ENCODE results near the gene COMTD1. TPM values are rescaled to one million over a fixed set of nuclear protein-coding genes. Genes with fewer than 3 reads are reported as not detected.

The COMTD1 gene
- polyA plus RNA-seq, 1 of the 3 experiments (the other 2 are of a cell fraction) = 7.6 TPM

DNA sequence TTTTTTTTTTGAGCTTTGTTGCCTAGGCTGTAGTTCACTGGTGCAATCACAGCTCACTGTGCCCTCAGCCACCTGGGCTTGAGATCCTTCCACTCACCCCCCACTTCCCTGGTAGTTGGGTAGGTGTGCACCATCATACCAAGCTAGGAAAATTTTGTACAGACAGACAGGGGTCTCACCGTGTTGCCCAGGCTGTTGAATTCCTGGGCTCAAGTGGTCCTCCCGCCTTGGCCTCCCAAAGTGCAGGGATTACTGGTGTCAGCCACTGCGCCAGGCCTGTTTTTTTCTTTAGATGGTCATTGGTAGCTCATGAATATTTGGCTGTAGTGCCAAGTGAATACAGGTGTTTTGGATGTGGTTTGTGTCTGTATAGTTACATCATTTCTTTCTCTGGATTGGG lies 7.5 kb downstream of the COMTD1 start:
- TF ChIP-seq FOXM1 (IDR thresholded peaks at IDR 0.05; ENCODE audit: low read depth) (no peak), RXRA (IDR thresholded peaks at IDR 0.05; ENCODE audit: borderline replicate concordance, low read depth) (no peak), JUND (IDR thresholded peaks at IDR 0.05) (no peak), YY1 (IDR thresholded peaks at IDR 0.05; ENCODE audit: low read depth) (no peak), TEAD4 (IDR thresholded peaks at IDR 0.05; ENCODE audit: borderline replicate concordance, insufficient read depth) (no peak), FOSL2 (IDR thresholded peaks at IDR 0.05; ENCODE audit: borderline replicate concordance, low read depth) (no peak), RAD21 (IDR thresholded peaks at IDR 0.05; ENCODE audit: low read length) (no peak), TAF1 (IDR thresholded peaks at IDR 0.05; ENCODE audit: borderline replicate concordance, low read depth, low read length) (no peak), CHD2 (IDR thresholded peaks at IDR 0.05; ENCODE audit: low read length, partially characterized antibody) (no peak), EZH2phosphoT487 (IDR thresholded peaks at IDR 0.05; ENCODE audit: borderline replicate concordance, low read depth) (no peak), GATA2 (CRISPR knock-in tag; IDR thresholded peaks at IDR 0.05) (no peak), NFIC (IDR thresholded peaks at IDR 0.05; ENCODE audit: borderline replicate concordance) (no peak), POLR2AphosphoS5 (IDR thresholded peaks at IDR 0.05; ENCODE audit: low read depth, low read length) (no peak)
- TF ChIP-seq, protein P1, sequence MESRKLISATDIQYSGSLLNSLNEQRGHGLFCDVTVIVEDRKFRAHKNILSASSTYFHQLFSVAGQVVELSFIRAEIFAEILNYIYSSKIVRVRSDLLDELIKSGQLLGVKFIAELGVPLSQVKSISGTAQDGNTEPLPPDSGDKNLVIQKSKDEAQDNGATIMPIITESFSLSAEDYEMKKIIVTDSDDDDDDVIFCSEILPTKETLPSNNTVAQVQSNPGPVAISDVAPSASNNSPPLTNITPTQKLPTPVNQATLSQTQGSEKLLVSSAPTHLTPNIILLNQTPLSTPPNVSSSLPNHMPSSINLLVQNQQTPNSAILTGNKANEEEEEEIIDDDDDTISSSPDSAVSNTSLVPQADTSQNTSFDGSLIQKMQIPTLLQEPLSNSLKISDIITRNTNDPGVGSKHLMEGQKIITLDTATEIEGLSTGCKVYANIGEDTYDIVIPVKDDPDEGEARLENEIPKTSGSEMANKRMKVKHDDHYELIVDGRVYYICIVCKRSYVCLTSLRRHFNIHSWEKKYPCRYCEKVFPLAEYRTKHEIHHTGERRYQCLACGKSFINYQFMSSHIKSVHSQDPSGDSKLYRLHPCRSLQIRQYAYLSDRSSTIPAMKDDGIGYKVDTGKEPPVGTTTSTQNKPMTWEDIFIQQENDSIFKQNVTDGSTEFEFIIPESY (IDR thresholded peaks at IDR 0.05; ENCODE audit: borderline replicate concordance, low read depth) = no peak
- TF ChIP-seq, protein P2, sequence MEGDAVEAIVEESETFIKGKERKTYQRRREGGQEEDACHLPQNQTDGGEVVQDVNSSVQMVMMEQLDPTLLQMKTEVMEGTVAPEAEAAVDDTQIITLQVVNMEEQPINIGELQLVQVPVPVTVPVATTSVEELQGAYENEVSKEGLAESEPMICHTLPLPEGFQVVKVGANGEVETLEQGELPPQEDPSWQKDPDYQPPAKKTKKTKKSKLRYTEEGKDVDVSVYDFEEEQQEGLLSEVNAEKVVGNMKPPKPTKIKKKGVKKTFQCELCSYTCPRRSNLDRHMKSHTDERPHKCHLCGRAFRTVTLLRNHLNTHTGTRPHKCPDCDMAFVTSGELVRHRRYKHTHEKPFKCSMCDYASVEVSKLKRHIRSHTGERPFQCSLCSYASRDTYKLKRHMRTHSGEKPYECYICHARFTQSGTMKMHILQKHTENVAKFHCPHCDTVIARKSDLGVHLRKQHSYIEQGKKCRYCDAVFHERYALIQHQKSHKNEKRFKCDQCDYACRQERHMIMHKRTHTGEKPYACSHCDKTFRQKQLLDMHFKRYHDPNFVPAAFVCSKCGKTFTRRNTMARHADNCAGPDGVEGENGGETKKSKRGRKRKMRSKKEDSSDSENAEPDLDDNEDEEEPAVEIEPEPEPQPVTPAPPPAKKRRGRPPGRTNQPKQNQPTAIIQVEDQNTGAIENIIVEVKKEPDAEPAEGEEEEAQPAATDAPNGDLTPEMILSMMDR (IDR thresholded peaks at IDR 0.05) = no peak
- TF ChIP-seq, protein P3, sequence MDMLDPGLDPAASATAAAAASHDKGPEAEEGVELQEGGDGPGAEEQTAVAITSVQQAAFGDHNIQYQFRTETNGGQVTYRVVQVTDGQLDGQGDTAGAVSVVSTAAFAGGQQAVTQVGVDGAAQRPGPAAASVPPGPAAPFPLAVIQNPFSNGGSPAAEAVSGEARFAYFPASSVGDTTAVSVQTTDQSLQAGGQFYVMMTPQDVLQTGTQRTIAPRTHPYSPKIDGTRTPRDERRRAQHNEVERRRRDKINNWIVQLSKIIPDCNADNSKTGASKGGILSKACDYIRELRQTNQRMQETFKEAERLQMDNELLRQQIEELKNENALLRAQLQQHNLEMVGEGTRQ (IDR thresholded peaks at IDR 0.05; ENCODE audit: borderline replicate concordance, low read depth, low read length) = no peak
- DNase-seq = no peak

More for the DNA sequence above, 7.5 kb downstream of the COMTD1 start:
- H4K20me1 ChIP-seq (ENCODE audit: insufficient read depth) = peaks cover 72% of the 10 kb centered on the region
- no peak overlapping the region for H3K9ac ChIP-seq
- peaks cover 70% of the 10 kb centered on the region for H3K79me2 ChIP-seq (ENCODE audit: insufficient read depth)
- CTCF ChIA-PET = interaction anchor here (1.0 to 7.1 kb wide), 4 partner anchors 8 to 800 kb away, joined by 3 to 36 read pairs (median 4); partner anchors contain the start of gene COMTD1
- H3K4me1 ChIP-seq (ENCODE audit: control insufficient read depth in 1 of 2, insufficient read depth in 2 of 2, low read depth in 1 of 2, low read length in 1 of 2) = peaks cover 13 to 34% of the 10 kb centered on the region in 2 experiments
- no peak overlapping the region for H3K4me3 ChIP-seq (ENCODE audit: low read depth in 2 of 2, low read length in 1 of 2)
- POLR2A ChIA-PET = interaction anchor here (1.0 kb wide), 1 partner anchor 13 kb away, joined by 6 read pairs; no protein-coding TSS in a partner anchor
- no peaks in the 10 kb centered on the region for H3K9me2 ChIP-seq
- peaks cover 74% of the 10 kb centered on the region for H3F3A ChIP-seq (replicated peaks; ENCODE audit: insufficient read depth)
- H3K27ac ChIP-seq (ENCODE audit: low read depth in 2 of 2, low read length in 1 of 2) = peak overlapping the region in 1 of 2 experiments; percentile 39; a peak in 1 of 4 replicates
- H2AFZ ChIP-seq (ENCODE audit: low read depth) = no peak overlapping the region
- H3K4me2 ChIP-seq = no peak overlapping the region
- no peaks in the 10 kb centered on the region for H3K9me3 ChIP-seq
- peaks cover 52 to 63% of the 10 kb centered on the region in 2 experiments for H3K36me3 ChIP-seq (replicated peaks in 1 of 2; ENCODE audit: control insufficient read depth in 1 of 2, insufficient read depth in 2 of 2, low read length in 1 of 2)
- 86% methylated on average over 2 of the region's 3 CpGs for WGBS (ENCODE audit: low lambda C conversion rate)
- no peaks in the 10 kb centered on the region for H3K27me3 ChIP-seq (ENCODE audit: insufficient read depth)

Measured in SK-N-SH (cell line).